Stomach smooth muscle (tissue), 2 donors: ENCODE data around the gene AKAP6.

Experiments
- H3K27ac ChIP-seq: one replicate; pipeline ENCODE4 v1.7.0; 2013; ENCODE audit warnings: mild to moderate bottlenecking, low read length, inconsistent platforms
- H3K27me3 ChIP-seq, 2 donors: one replicate each; pipeline ENCODE4 v1.7.0; 2013; ENCODE audit warnings: low read length in 2 of 2; ENCODE audit not compliant: insufficient read depth in 2 of 2, control insufficient read depth in 1 of 2
- H3K36me3 ChIP-seq, 2 donors: one replicate each; pipeline ENCODE4 v1.7.0; 2013; ENCODE audit warnings: low read length in 2 of 2; ENCODE audit not compliant: control insufficient read depth in 2 of 2, insufficient read depth in 2 of 2
- H3K4me1 ChIP-seq: one replicate; pipeline ENCODE4 v1.7.0; 2013; ENCODE audit warnings: low read length; ENCODE audit not compliant: control insufficient read depth, insufficient read depth
- H3K4me3 ChIP-seq, 2 donors: one replicate each; pipeline ENCODE4 v1.7.0; 2013; ENCODE audit warnings: low read length in 2 of 2
- H3K9ac ChIP-seq, 2 donors: one replicate each; pipeline ENCODE4 v1.7.0; 2013; ENCODE audit warnings: low read length in 2 of 2, mild to moderate bottlenecking in 1 of 2
- H3K9me3 ChIP-seq, 2 donors: one replicate each; pipeline ENCODE4 v1.7.0; 2013; ENCODE audit warnings: low read length in 2 of 2; ENCODE audit not compliant: control insufficient read depth in 2 of 2
- donor health status: healthy.
- donor health status: Pancreatic carcinoma.

The AKAP6 gene

GRCh38 chr14:32329146-32329545 lies at the start of gene AKAP6:
Gene AKAP6 (plus strand): TSS chr14:32329298. CDS start chr14:32433494, 104,196 bp downstream.
- H3K4me3 ChIP-seq = no peak within 1 kb of the TSS
- no peak within 1 kb of the TSS for H3K27ac ChIP-seq
- no peak within 1 kb of the TSS for H3K9ac ChIP-seq
- H3K4me1 ChIP-seq = no peaks in the 10 kb centered on the region
- H3K36me3 ChIP-seq = no peaks in the 10 kb centered on the region
- H3K9me3 ChIP-seq = peaks cover 0 to 2% of the 10 kb centered on the region in 2 donors
- H3K27me3 ChIP-seq = no peaks in the 10 kb centered on the region

- Histone ChIP-seq H3K9me3 (no peaks in the 10 kb centered on the region), H3K9ac (no peak overlapping the region), H3K36me3 (no peaks in the 10 kb centered on the region)
These were observed 42.5 kb upstream of the AKAP6 start for GRCh38 chr14:32286602-32287001.

GRCh38 chr14:32296366-32296765 lies 32.7 kb upstream of the AKAP6 start:
- H3K27me3 ChIP-seq = no peaks in the 10 kb centered on the region
- no peak overlapping the region for H3K4me3 ChIP-seq
- H3K9me3 ChIP-seq = no peaks in the 10 kb centered on the region
- H3K9ac ChIP-seq = no peak overlapping the region
- peaks cover 4% of the 10 kb centered on the region for H3K4me1 ChIP-seq
- H3K27ac ChIP-seq = no peak overlapping the region
- no peaks in the 10 kb centered on the region for H3K36me3 ChIP-seq

More at GRCh38 chr14:32286602-32287001, 42.5 kb upstream of the AKAP6 start:
- no peaks in the 10 kb centered on the region for H3K4me1 ChIP-seq
- H3K4me3 ChIP-seq = no peak overlapping the region
- no peak overlapping the region for H3K27ac ChIP-seq
- H3K27me3 ChIP-seq = no peaks in the 10 kb centered on the region

GRCh38 chr14:32298346-32298745 lies 30.8 kb upstream of the AKAP6 start:
- Histone ChIP-seq H3K27ac (no peak overlapping the region), H3K27me3 (no peaks in the 10 kb centered on the region), H3K36me3 (no peaks in the 10 kb centered on the region), H3K4me3 (peak overlapping the region in 1 of 2 donors; percentile 35), H3K9me3 (no peaks in the 10 kb centered on the region), H3K4me1 (peaks cover 4% of the 10 kb centered on the region), H3K9ac (no peak overlapping the region)

- Histone ChIP-seq H3K9me3 (no peaks in the 10 kb centered on the region), H3K9ac (no peak overlapping the region), H3K27ac (no peak overlapping the region), H3K36me3 (no peaks in the 10 kb centered on the region), H3K4me1 (peaks cover 4% of the 10 kb centered on the region), H3K27me3 (no peaks in the 10 kb centered on the region), H3K4me3 (no peak overlapping the region)
These were observed 29.0 kb upstream of the AKAP6 start for GRCh38 chr14:32300136-32300535.

DNA sequence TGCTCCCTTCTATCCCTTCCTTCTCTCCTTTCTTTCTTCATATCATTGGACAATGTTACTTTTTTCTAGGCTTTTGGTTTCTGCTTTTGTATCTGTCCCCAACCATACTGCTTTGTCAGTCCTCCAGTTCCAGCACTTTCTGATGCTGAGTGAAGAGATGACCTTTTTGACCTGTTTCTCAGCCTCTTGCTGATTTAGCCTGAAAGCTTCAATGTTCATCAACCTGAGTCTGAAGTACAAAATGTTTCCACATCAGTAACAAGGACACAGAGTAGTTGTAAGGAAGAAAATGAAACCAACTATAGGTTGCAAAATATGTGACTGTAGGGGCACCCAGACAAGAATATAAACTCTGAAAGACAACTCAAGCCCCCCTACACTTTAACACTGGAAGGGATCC lies 25.2 kb upstream of the AKAP6 start:
- Histone ChIP-seq H3K9ac (no peak overlapping the region), H3K9me3 (no peaks in the 10 kb centered on the region), H3K4me1 (no peaks in the 10 kb centered on the region), H3K4me3 (no peak overlapping the region), H3K36me3 (no peaks in the 10 kb centered on the region), H3K27me3 (no peaks in the 10 kb centered on the region), H3K27ac (no peak overlapping the region)

GRCh38 chr14:32304296-32304695 lies 24.8 kb upstream of the AKAP6 start:
- H3K4me3 ChIP-seq = no peak overlapping the region
- no peaks in the 10 kb centered on the region for H3K9me3 ChIP-seq
- H3K4me1 ChIP-seq = no peaks in the 10 kb centered on the region
- no peak overlapping the region for H3K9ac ChIP-seq
- H3K27ac ChIP-seq = no peak overlapping the region
- H3K36me3 ChIP-seq = no peaks in the 10 kb centered on the region
- H3K27me3 ChIP-seq = no peaks in the 10 kb centered on the region

DNA sequence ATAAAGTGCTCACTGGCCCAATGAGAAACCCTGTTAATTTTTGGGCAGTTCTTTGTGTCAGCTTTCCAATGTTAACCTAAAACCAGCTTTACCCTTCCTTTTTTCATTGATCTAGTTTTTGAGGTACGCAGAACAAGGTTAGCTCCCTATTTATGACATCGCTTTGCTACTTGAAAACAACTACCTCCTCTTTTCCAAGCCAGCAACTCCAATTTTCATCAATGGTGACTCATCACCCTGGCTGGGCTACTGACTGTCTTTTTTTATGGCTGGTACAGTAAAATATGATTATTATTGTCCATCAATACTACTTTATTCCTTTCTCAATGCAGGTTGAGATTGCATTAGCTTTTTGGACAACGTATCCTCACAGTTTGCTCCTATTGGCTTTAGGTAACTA lies 22.5 kb upstream of the AKAP6 start:
- no peaks in the 10 kb centered on the region for H3K4me1 ChIP-seq
- no peaks in the 10 kb centered on the region for H3K36me3 ChIP-seq
- no peak overlapping the region for H3K9ac ChIP-seq
- no peaks in the 10 kb centered on the region for H3K9me3 ChIP-seq
- no peak overlapping the region for H3K27ac ChIP-seq
- no peak overlapping the region for H3K4me3 ChIP-seq
- H3K27me3 ChIP-seq = no peaks in the 10 kb centered on the region

DNA sequence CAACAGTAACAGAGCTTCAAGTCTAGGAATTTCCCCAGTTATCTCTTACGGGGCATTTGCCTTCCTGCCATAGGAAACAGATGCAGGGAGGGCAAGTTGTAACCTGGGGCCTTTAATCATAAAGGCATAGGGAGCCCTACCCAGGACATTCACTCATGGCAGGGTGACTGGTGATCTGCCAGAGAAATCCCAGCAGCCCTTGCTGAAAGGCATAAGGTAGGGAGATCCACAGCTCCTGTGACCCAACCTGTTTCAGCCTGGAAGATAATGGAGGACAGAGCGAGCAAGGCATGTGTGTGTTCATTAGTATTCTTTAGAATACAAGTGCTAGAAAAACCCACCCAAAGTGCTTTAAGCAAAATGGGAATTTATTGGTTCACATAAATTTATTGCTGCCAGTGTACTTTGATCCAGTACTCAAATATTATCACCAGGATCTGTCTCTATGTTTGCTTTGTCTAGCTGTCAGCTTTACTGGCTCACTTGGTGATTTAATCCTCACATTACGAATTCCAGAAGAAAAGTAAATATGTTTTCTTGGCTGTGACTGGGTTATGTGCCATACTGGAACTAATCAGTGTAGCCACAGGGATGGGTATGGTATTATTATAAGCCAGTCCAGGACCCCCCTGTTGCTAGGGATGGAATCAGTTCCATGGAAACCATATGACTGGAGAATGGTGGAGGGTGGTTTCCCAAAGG lies 21.1 kb upstream of the AKAP6 start:
- no peaks in the 10 kb centered on the region for H3K27me3 ChIP-seq
- H3K9ac ChIP-seq = no peak overlapping the region
- no peak overlapping the region for H3K4me3 ChIP-seq
- H3K36me3 ChIP-seq = no peaks in the 10 kb centered on the region
- no peaks in the 10 kb centered on the region for H3K9me3 ChIP-seq
- H3K27ac ChIP-seq = no peak overlapping the region
- H3K4me1 ChIP-seq = no peaks in the 10 kb centered on the region

- no peaks in the 10 kb centered on the region for H3K27me3 ChIP-seq
- no peaks in the 10 kb centered on the region for H3K4me1 ChIP-seq
- no peak overlapping the region for H3K27ac ChIP-seq
- no peaks in the 10 kb centered on the region for H3K9me3 ChIP-seq
- H3K4me3 ChIP-seq = no peak overlapping the region
- no peak overlapping the region for H3K9ac ChIP-seq
- H3K36me3 ChIP-seq = no peaks in the 10 kb centered on the region
These were observed 18.2 kb upstream of the AKAP6 start for GRCh38 chr14:32310876-32311275.

- Histone ChIP-seq H3K4me3 (no peak overlapping the region), H3K9me3 (no peaks in the 10 kb centered on the region), H3K36me3 (no peaks in the 10 kb centered on the region), H3K4me1 (no peaks in the 10 kb centered on the region), H3K9ac (no peak overlapping the region), H3K27ac (no peak overlapping the region), H3K27me3 (no peaks in the 10 kb centered on the region)
These were observed 17.6 kb upstream of the AKAP6 start for GRCh38 chr14:32311294-32312009.
